Prostate gland (tissue), 2 donors: Measurements from ENCODE around the gene STXBP6.

Experiments
- CTCF ChIP-seq, 4 experiments: fragments of 200-600 bp in 2 of 4; fragments of 450-650 bp in 2 of 4; sonication (generic) in 2 of 4; IDR thresholded peaks; 1 replicate in 3 of 4; 2 replicates in 1 of 4; pipeline ENCODE4 v1.5.1; 2016 to 2019; ENCODE audit warnings: antibody characterized with exemption in 4 of 4, mild to moderate bottlenecking in 2 of 4, moderate library complexity in 2 of 4
- POLR2A ChIP-seq: fragments of 450-650 bp; IDR thresholded peaks from one replicate; pipeline ENCODE4 v1.6.1; 2016; ENCODE audit warnings: antibody characterized with exemption, mild to moderate bottlenecking
- POLR2AphosphoS5 ChIP-seq: sonication (generic); formaldehyde crosslinking; IDR thresholded peaks from one replicate; pipeline ENCODE4 v1.6.1; 2017; ENCODE audit warnings: antibody characterized with exemption

DNA sequence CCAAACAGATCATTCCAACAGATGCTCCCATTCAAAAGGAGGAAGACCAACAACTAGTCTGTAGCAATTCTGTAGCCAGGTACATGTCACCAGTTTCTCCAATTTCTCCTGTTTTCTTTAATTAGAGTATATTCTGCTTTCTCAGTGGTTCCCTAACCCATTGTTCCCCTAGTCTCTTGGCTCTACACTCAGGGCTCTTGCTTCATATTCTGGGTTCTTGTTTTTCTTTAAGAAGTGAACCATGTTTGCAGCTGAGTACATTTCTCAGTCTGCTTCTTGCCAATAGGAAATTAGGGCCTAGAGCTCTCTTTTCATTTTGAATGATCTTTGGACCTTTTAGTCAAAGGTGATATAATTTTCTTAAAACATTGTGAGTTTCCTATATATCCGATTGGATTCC is 29.4 kb upstream of the STXBP6 start:
- no peak for TF ChIP-seq POLR2A
- no peak for TF ChIP-seq CTCF (IDR thresholded peaks at IDR 0.05)
- TF ChIP-seq POLR2AphosphoS5 = no peak
